GM15510 (cell line): ENCODE measurements around the gene TRAPPC2.

ENCODE experiments used
- POLR2A ChIP-seq: IDR thresholded peaks from 3 replicates; pipeline ENCODE4 v1.6.1; 2011; ENCODE audit warnings: borderline replicate concordance; ENCODE audit not compliant: insufficient read length; ENCODE audit errors: extremely low read depth

Gene TRAPPC2

DNA sequence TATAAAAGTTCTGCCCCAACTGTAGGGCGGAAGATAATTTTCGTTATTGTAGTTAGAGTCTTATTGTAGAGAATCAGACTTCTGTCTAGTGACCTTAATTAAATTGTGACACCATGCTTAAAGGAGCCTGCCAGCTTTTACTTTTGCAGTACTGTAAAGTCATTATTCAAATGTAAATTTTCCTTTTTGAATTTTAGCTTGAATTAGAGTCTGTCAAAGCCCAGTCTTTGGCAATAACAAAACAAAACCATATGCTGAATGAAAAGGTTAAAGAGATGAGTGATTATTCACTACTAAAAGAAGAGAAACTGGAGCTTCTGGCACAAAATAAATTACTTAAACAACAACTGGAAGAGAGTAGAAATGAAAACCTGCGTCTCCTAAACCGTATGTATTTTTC, 22.0 kb upstream of the TRAPPC2 start:
- TF ChIP-seq POLR2A = no peak

DNA sequence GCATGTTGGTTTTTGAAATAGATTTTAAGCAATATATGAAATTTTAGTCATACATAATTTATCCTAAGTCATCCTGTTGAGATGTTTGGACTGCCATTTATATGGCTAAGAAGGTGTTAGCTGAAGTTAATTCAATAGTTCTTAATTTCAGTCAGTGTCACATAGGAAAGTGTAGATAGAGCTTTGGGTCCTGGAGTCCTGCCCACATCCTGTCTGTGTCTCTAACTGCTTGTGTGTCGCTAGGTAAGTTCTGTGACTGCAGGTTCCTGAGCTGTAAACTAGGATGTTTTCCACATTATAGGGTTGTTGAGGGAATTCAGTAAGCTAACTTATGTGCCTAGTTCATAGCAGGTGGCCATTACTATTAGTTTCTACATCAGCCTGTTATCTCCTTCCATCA, 20.8 kb upstream of the TRAPPC2 start:
- TF ChIP-seq POLR2A = no peak

DNA sequence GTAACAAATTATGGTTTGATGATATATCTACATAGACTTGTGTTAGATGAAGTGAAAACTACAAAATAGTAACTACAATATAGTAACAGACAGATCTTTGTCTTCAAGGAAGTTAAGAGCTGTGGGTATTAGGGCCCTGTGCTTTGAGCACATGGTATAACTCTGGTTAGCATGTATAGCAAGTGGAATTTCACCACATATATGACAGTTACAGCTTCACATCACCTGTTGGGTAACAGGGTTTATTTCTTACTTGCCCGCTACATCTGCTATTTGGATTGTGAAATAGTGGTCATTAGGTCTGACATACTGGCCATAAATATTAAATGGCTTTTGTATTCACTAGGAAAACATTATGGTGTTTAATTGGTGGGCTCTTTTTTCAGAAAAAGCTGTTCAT, 20.3 kb upstream of the TRAPPC2 start:
- TF ChIP-seq POLR2A = no peak

GRCh38 chrX:13752646-13753045, 18.2 kb upstream of the TRAPPC2 start:
- no peak for TF ChIP-seq POLR2A

DNA sequence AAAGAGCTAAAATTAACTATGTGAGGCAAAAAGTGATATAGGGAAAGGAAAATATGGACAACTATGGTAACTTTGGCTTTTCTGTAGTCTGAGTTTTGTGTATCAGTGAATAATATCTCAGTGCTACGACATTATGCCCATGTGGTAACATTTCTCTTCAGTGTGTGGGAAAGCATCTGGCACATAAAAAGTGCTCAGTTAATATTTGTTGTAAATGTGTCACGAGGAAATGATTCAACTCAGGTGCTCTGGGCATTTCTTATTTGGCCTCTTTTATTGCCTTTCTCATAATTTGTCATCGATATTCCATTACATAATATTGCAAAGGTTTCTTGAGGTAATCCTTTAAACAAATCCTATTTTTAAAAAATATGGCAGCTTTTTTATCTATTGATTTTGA, 17.7 kb upstream of the TRAPPC2 start:
- no peak for TF ChIP-seq POLR2A

GRCh38 chrX:13750812-13751211, 16.4 kb upstream of the TRAPPC2 start:
- TF ChIP-seq POLR2A = no peak

DNA sequence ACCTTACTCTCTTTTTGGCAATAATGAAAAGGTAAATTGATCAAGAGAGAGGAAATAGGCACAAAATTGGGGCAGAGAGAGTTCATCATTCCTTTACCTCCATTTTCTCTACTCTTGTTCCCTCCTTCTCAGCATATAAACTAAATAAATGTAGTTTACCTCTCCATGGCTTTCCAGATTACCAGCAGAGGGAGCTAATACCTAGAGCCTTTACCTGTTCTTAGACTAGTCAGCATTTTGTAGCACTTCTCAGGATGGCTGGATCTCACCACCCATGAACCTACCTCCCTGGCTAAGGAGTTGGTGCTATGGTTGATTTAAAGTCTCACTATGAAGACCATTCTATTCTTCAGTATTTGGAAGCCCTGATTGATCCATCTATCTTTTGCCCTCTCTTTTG, 15.8 kb upstream of the TRAPPC2 start:
- no peak for TF ChIP-seq POLR2A

GRCh38 chrX:13748486-13748885, 14.1 kb upstream of the TRAPPC2 start:
- TF ChIP-seq POLR2A = no peak

DNA sequence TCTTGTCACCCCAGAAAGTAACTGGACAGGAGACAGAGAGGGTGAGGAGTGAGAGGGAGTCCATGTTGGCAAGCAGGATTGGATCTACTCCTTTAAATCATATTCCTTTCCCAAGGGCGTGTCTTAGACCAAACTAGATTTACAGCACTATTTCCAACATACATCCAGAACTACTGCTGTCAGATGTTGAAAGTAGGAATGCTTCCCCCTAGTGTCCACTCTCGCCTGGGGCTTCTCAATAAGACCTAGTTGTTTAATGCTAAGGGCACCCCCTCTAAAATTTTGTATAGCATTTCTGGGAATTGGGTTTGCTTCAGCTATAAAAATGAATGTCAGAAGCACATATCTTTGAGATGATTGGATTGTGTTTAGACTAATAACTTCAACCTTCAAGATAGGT, 13.4 kb upstream of the TRAPPC2 start:
- no peak for TF ChIP-seq POLR2A

DNA sequence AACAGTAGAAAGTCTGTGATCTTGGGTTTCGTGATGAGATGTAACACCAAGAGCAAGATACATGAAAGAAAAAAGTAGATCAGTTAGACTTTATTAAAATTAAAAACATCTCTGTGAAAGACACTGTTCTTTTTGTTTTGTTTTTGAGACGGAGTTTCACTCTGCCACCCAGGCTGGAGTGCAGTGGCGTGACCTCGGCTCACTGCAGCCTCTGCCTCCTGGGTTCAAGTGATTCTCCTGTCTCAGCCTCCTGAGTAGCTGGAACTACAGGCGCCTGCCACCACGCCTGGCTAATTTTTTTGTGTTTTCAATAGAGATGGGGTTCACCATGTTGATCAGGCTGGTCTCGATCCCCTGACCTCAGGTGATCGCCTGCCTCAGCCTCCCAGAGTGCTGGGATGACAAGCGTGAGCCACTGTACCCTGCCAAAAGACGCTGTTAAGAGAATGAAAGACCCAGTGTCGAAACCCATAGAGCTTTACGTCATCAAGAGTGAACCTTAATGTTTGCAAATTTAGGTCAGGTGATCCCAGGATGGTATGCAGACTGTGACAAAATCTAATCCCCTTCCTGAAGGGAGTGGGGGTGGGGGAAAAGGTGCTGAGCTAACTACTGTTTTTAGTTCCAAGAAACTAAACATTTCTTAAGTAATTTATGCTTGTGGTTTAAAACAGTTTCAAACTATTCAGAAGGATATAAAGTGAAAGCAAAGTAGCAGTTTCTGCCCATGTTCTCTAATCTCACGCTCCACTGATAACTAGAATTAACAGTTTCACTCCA, 8.2 kb upstream of the TRAPPC2 start:
- TF ChIP-seq POLR2A = no peak

DNA sequence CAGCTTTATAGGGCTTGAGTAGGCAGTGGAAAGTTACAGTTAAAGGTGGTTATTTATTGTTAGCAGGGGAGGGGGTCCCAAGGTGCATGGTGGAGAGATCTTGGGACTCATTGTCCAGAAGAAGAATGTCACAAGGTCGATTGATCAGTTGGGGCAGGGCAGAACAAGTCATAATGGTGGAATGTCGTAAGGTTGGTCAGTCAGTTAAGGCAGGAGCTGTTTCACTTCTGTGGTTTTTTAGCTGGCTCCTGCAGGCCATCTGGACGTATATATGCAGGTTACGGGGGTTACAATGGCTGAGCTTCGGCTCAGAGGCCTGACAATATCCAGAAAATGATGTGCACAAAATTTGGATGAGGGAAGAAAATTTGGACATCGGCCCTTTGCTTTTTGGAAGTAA, 7.3 kb upstream of the TRAPPC2 start:
- TF ChIP-seq POLR2A = no peak

DNA sequence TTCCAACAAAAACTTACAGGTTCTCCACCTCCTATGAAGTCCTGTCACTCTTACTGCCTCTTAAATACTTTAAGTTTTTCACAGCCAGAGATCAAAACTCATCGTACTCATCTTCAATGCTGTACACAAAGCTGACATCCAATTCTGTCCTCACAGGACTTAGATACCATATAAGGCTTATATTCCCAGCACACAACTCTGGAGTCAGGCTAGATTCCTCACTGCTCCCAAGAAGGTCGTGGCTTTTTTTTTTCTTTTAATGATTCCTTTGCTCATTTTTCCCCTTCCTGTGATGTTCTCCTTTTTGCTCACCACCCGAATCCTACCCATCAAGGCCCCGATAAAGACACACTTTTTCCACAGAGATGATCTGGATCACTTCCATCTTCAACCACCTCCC, 914 bp downstream of the TRAPPC2 start:
- TF ChIP-seq POLR2A = no peak

GRCh38 chrX:13732246-13733067, 2.0 kb downstream of the TRAPPC2 start:
- no peak for TF ChIP-seq POLR2A

- no peak for TF ChIP-seq POLR2A
Observed at GRCh38 chrX:13721819-13722519, 12.5 kb downstream of the TRAPPC2 start.

- no peak for TF ChIP-seq POLR2A
Observed at GRCh38 chrX:13721371-13721770, 13.0 kb downstream of the TRAPPC2 start.
